Natural killer cell (primary cell): ENCODE data around the gene PBXIP1. TPM values are rescaled to one million over a fixed set of nuclear protein-coding genes. Genes with fewer than 3 reads are reported as not detected.

Experiments used
- ATAC-seq, 3 donors: fragments of 150-1000 bp in 2 of 3; fragments of 200-7000 bp in 1 of 3; cut with Tn5 transposase; 1 replicate in 1 of 3; 2 replicates in 2 of 3; pipeline ENCODE4 v1.10.0; 2021; ENCODE audit warnings: mild to moderate bottlenecking in 2 of 3, moderate library complexity in 2 of 3
- DNase-seq, 2 donors: peaks; one replicate each; pipeline versions ENCODE4 v3.0.0 to v3.0.0-alpha.2; 2013 to 2021; ENCODE audit warnings: mixed read lengths in 1 of 2
- H3K27ac ChIP-seq: one replicate; pipeline ENCODE4 v1.5.1; 2013; ENCODE audit warnings: mild to moderate bottlenecking, low read length
- H3K27me3 ChIP-seq: one replicate; pipeline ENCODE4 v1.6.1; 2013; ENCODE audit warnings: low read length; ENCODE audit not compliant: control insufficient read depth, insufficient read depth
- H3K36me3 ChIP-seq: one replicate; pipeline ENCODE4 v1.6.1; 2013; ENCODE audit warnings: low read length; ENCODE audit not compliant: control insufficient read depth, insufficient read depth
- H3K4me1 ChIP-seq: one replicate; pipeline ENCODE4 v1.6.1; 2013; ENCODE audit warnings: low read length; ENCODE audit not compliant: control insufficient read depth, insufficient read depth
- H3K4me3 ChIP-seq: one replicate; pipeline ENCODE4 v1.5.1; 2013; ENCODE audit warnings: low read length
- H3K9me3 ChIP-seq: one replicate; pipeline ENCODE4 v1.6.1; 2013; ENCODE audit warnings: low read length; ENCODE audit not compliant: control insufficient read depth, insufficient read depth
- H3K27ac Mint-ChIP-seq, 2 donors: one replicate each; pipeline ENCODE4 v1.8.0; 2022; ENCODE audit warnings: mild to moderate bottlenecking in 2 of 2, mixed read lengths in 2 of 2, moderate library complexity in 1 of 2
- H3K27me3 Mint-ChIP-seq, 2 donors: one replicate each; pipeline ENCODE4 v1.8.0; 2022; ENCODE audit warnings: low read depth in 2 of 2, mixed read lengths in 2 of 2
- H3K36me3 Mint-ChIP-seq: one replicate; pipeline ENCODE4 v1.8.0; 2022; ENCODE audit warnings: mixed read lengths
- H3K4me1 Mint-ChIP-seq, 2 donors: one replicate each; pipeline ENCODE4 v1.8.0; 2022; ENCODE audit warnings: mixed read lengths in 2 of 2
- H3K4me3 Mint-ChIP-seq: one replicate; pipeline ENCODE4 v1.8.0; 2022; ENCODE audit warnings: mild to moderate bottlenecking, moderate library complexity, mixed read lengths
- H3K9me3 Mint-ChIP-seq, 2 donors: one replicate each; pipeline ENCODE4 v1.8.0; 2022; ENCODE audit warnings: mixed read lengths in 2 of 2
- CTCF ChIP-seq: fragments of 200-600 bp; IDR thresholded peaks from one replicate; pipeline ENCODE4 v1.8.0; 2022; ENCODE audit warnings: antibody characterized with exemption
- WGBS: methylation state at CpG from one replicate; pipeline ENCODE4 v1.1.7; 2013; ENCODE audit warnings: missing lambda C conversion rate; ENCODE audit not compliant: insufficient coverage; 5-methylcytosine and 5-hydroxymethylcytosine counted together
- intact Hi-C: fragments of 100-400 bp; cut with micrococcal nuclease; formaldehyde crosslinking; loops from one replicate; pipeline ENCODE4 v1.14.2; 2022
- total RNA-seq, 4 donors: library from RNA; stranded (reverse); fragments of 120-200 nt in 1 of 4; gene quantifications; one replicate each; pipeline versions ENCODE4 v1.2.3 to v1.2.4, GENCODE V29; 2013 to 2022

Gene PBXIP1
- total RNA-seq, 3 donors from 2014 or later (not counting 1 experiment from before 2014, with no cell fraction given) = 158 to 200 (median 197) TPM

DNA sequence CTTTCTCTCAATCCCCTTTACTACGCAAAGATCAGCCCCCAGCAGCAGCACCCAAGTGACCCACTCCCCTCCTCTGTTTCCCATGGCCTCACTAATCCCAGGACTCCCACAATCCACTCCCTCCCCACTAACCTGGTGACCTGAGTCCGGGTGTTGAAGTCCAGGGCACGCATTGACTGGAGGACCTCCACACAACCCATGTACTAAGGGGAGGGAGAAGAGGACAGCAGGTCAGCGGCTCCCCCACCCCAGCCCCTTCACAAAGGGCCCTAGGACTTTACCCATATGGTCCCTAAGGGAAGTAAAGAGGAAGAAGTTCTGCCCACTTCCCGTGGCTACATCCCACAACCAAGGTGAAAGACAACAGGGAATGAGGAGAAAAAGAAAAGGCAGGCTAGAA lies 13.3 kb upstream of the PBXIP1 start:
- Histone ChIP-seq H3K36me3 (peaks cover 40% of the 10 kb centered on the region), H3K9me3 (no peaks in the 10 kb centered on the region), H3K27me3 (no peaks in the 10 kb centered on the region), H3K27ac (no peak overlapping the region), H3K4me3 (no peak overlapping the region), H3K4me1 (peaks cover 31% of the 10 kb centered on the region)
- Mint-ChIP-seq H3K27me3 (no peaks in the 10 kb centered on the region), H3K36me3 (no peaks in the 10 kb centered on the region), H3K4me1 (peaks cover 20 to 41% of the 10 kb centered on the region in 2 donors), H3K27ac (peak overlapping the region in 1 of 2 donors; percentile 67), H3K9me3 (no peaks in the 10 kb centered on the region), H3K4me3 (peak overlapping the region; percentile 47)
- intact Hi-C loops = no loop called here
- DNase-seq (no peak), ATAC-seq (no peak)
- no peak for TF ChIP-seq CTCF
- 83% methylated on average over 2 of the region's 5 CpGs for WGBS

DNA sequence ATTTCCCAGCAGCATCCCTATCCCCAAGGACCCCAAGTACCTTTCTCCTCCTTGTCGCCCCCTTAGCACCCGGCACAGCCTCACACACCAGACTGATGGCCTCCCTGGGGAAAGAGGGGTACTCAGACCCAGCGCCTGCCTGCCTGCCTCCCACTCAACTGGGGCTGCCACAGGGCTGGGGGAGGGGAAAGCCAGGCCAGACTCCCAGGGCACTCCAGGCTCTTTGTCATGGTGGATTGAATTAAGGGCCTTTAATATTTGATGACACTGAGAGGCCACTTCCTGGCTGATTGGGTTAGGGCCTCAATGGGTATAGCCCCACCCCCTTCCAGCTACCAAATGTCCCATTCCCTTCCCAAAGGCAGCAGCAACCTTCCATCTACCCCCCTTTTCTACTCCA lies 12.8 kb upstream of the PBXIP1 start:
- 100% methylated on average over 3 of the region's 3 CpGs for WGBS
- Histone ChIP-seq H3K36me3 (peaks cover 44% of the 10 kb centered on the region), H3K4me1 (peaks cover 31% of the 10 kb centered on the region), H3K4me3 (no peak overlapping the region), H3K27me3 (no peaks in the 10 kb centered on the region), H3K27ac (no peak overlapping the region), H3K9me3 (no peaks in the 10 kb centered on the region)
- no peaks in the 10 kb centered on the region for H3K27me3 Mint-ChIP-seq
- peak overlapping the region in 1 of 2 donors; percentile 67 for H3K27ac Mint-ChIP-seq
- intact Hi-C loops = no loop called here
- H3K36me3 Mint-ChIP-seq = no peaks in the 10 kb centered on the region
- no peak for TF ChIP-seq CTCF
- DNase-seq (no peak), ATAC-seq (no peak)
- no peak overlapping the region for H3K4me3 Mint-ChIP-seq
- H3K4me1 Mint-ChIP-seq = peaks cover 20 to 44% of the 10 kb centered on the region in 2 donors
- H3K9me3 Mint-ChIP-seq = no peaks in the 10 kb centered on the region

- H3K36me3 Mint-ChIP-seq = no peaks in the 10 kb centered on the region
- no peak for TF ChIP-seq CTCF
- 91% methylated on average over 5 of the region's 5 CpGs for WGBS
Measured at GRCh38 chr1:154967331-154967950, 11.5 kb upstream of the PBXIP1 start.

DNA sequence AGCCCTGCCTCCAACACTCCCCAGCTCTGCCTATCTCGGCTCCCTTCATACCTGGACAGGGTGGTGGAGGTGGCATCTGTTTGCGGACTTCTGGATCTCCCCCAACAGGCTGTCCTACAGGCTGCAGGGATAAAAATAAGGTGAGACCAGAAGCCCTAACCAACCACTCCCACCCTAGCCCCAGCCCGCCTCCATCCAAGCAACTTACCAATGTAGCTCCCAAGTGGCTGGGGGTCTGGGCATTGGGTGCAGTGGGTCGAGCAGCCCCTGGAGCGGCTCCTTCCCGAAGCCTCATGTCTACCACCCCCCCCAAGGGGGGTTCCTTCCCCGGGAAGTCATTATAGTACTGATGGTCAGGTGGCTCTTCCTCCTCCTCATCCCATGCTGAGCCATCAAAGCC lies 10.2 kb upstream of the PBXIP1 start:
- no peak overlapping the region for H3K4me3 Mint-ChIP-seq
- TF ChIP-seq CTCF = no peak
- Histone ChIP-seq H3K4me1 (peaks cover 24% of the 10 kb centered on the region), H3K9me3 (no peaks in the 10 kb centered on the region), H3K36me3 (peaks cover 52% of the 10 kb centered on the region), H3K27me3 (no peaks in the 10 kb centered on the region), H3K27ac (no peak overlapping the region), H3K4me3 (no peak overlapping the region)
- H3K27ac Mint-ChIP-seq = peak overlapping the region in 1 of 2 donors; percentile 40
- no peak for ATAC-seq
- no peak for DNase-seq
- no peaks in the 10 kb centered on the region for H3K9me3 Mint-ChIP-seq
- intact Hi-C loops = no loop called here
- WGBS = 98% methylated on average over 6 of the region's 7 CpGs
- no peaks in the 10 kb centered on the region for H3K27me3 Mint-ChIP-seq
- peaks cover 13 to 47% of the 10 kb centered on the region in 2 donors for H3K4me1 Mint-ChIP-seq
- H3K36me3 Mint-ChIP-seq = no peaks in the 10 kb centered on the region

More at GRCh38 chr1:154967331-154967950, 11.5 kb upstream of the PBXIP1 start:
- no peaks in the 10 kb centered on the region for H3K9me3 Mint-ChIP-seq
- Histone ChIP-seq H3K4me1 (peaks cover 27% of the 10 kb centered on the region), H3K27ac (no peak overlapping the region), H3K36me3 (peaks cover 52% of the 10 kb centered on the region), H3K9me3 (no peaks in the 10 kb centered on the region), H3K27me3 (no peaks in the 10 kb centered on the region), H3K4me3 (no peak overlapping the region)
- H3K27ac Mint-ChIP-seq = peak overlapping the region in 1 of 2 donors; percentile 38
- DNase-seq = no peak
- H3K4me1 Mint-ChIP-seq = peaks cover 17 to 50% of the 10 kb centered on the region in 2 donors
- no peaks in the 10 kb centered on the region for H3K27me3 Mint-ChIP-seq
- ATAC-seq = no peak
- intact Hi-C loops = no loop called here
- H3K4me3 Mint-ChIP-seq = no peak overlapping the region
